ENCODE data around the gene RPL32.
A peak's percentile ranks its signal among the peaks of the same experiment; 100 is the strongest.

The RPL32 gene

DNA sequence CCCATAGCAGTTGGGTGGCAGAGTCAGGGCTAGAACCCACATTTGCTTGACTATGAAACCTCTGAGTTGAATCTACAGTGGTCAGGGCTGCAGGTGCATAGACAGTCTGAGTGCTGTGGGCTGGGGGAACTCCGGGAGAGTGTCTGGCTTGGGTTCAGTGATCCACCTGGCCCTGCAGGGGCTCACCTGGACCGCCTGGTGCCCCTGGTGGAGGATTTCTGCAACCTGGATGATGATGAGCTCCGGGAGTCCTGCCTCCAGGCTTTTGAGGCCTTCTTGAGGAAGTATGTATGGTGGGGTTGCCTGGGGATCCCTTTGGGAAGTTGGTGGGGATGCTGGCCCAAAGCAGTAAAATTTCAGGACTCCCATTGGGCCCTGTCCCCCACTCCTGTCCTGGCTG lies 28.6 kb downstream of the RPL32 start:
- Histone ChIP-seq H3K4me3 (ENCODE audit: low read depth, low read length) (no peak overlapping the region), H3K27ac (no peak overlapping the region), H3K9me3 (ENCODE audit: severe bottlenecking) (no peaks in the 10 kb centered on the region), H3K36me3 (peaks cover 31% of the 10 kb centered on the region; the same call in 1 of the 2 replicates), H3K27me3 (ENCODE audit: insufficient read depth, low read depth, severe bottlenecking) (no peaks in the 10 kb centered on the region)
- TF ChIP-seq, protein P1, sequence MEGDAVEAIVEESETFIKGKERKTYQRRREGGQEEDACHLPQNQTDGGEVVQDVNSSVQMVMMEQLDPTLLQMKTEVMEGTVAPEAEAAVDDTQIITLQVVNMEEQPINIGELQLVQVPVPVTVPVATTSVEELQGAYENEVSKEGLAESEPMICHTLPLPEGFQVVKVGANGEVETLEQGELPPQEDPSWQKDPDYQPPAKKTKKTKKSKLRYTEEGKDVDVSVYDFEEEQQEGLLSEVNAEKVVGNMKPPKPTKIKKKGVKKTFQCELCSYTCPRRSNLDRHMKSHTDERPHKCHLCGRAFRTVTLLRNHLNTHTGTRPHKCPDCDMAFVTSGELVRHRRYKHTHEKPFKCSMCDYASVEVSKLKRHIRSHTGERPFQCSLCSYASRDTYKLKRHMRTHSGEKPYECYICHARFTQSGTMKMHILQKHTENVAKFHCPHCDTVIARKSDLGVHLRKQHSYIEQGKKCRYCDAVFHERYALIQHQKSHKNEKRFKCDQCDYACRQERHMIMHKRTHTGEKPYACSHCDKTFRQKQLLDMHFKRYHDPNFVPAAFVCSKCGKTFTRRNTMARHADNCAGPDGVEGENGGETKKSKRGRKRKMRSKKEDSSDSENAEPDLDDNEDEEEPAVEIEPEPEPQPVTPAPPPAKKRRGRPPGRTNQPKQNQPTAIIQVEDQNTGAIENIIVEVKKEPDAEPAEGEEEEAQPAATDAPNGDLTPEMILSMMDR (IDR thresholded peaks at IDR 0.05; ENCODE audit: low read depth, low read length): no peak
- DNase-seq: no peak

DNA sequence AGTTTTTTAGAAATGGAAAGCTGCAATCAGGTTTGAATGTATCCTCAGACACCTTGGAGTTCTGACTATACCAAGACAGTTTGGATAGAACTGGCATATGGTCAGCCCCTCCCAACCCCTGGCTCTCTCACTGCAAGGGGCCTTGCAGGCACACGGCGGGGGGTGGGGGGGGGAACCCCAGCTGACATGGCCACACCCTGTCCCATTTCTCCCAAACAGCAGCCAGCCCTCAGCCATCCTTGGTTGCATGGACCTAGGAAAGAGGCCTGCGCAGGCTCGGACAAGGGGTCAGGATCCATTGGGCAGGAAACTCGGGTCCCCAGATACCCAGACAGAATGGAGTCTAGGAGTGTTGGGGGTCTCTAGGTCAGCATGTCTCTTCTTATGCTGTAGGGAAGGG lies 30.4 kb downstream of the RPL32 start:
- peaks cover 21% of the 10 kb centered on the region for H3K36me3 ChIP-seq

DNA sequence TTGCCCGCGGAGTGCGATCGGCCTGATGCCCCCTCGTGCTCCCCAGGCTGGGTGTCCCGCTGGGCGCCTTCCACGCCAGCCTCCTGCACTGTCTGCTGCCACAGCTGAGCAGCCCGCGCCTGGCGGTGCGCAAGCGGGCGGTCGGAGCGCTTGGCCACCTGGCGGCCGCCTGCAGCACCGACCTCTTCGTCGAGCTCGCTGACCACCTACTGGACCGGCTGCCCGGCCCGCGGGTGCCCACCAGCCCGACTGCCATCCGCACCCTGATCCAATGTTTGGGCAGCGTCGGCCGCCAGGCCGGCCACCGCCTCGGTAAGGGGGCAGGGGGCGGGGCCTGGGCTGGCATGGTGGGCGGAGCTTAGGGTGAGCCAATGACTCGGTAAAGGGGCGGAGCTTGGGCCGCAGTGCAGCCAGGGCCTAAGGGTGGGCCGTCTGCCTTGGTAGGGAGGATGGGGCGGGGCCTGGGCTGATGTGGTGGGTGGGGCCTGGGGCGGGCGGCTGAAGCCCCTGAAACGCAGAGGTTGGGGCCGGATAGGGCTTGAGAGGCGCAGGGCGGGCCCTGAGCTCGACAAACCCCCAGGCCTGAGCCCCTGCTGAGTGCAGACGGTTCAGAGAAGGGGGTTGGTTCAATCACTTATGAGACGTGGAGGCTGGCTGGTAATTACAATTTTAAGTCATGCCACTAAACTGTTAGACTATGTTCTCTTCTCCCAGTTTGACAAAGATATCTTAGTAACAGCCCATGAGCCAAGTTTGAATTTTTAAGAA lies 31.2 kb downstream of the RPL32 start:
- no peaks in the 10 kb centered on the region for H3K27me3 ChIP-seq (ENCODE audit: insufficient read depth, low read depth, severe bottlenecking)
- peak; percentile 90 for DNase-seq
- peaks cover 22% of the 10 kb centered on the region for H3K36me3 ChIP-seq
- peak overlapping the region; percentile 33; the same call in 1 of the 2 replicates for H3K27ac ChIP-seq
- H3K4me3 ChIP-seq (ENCODE audit: low read depth, low read length): peak overlapping the region; percentile 43
- TF ChIP-seq, protein P1 (IDR thresholded peaks at IDR 0.05; ENCODE audit: low read depth, low read length): peak; percentile 62
- no peaks in the 10 kb centered on the region for H3K9me3 ChIP-seq (ENCODE audit: severe bottlenecking)

More for the DNA sequence above, 30.4 kb downstream of the RPL32 start:
- H3K27me3 ChIP-seq (ENCODE audit: insufficient read depth, low read depth, severe bottlenecking): no peaks in the 10 kb centered on the region
- DNase-seq: no peak
- TF ChIP-seq, protein P1 (IDR thresholded peaks at IDR 0.05; ENCODE audit: low read depth, low read length): no peak
- H3K9me3 ChIP-seq (ENCODE audit: severe bottlenecking): no peaks in the 10 kb centered on the region
- no peak overlapping the region for H3K4me3 ChIP-seq (ENCODE audit: low read depth, low read length)
- H3K27ac ChIP-seq: no peak overlapping the region

DNA sequence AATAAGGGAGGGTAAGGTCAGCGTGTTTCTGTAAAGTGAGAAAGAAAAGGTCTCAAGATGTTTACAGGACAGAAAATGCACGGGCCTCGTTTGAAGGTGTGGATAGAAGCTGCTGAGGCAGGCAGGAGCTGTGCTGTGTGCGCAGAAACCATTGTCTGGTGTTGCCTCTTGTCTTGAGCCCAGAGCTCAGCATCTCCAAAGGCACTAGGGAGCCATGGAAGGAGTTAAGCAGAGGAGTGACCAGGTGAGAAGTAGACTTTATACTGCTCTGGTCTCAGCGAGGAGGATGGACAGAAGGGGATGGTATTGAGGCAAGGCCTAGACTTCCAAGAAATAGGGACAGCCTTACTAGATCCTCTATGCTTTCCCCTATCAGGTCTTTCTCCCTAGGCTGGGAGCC lies 31.9 kb downstream of the RPL32 start:
- Histone ChIP-seq H3K9me3 (ENCODE audit: severe bottlenecking) (no peaks in the 10 kb centered on the region), H3K4me3 (ENCODE audit: low read depth, low read length) (peak overlapping the region; percentile 43; the same call in 1 of the 2 replicates), H3K36me3 (peaks cover 20% of the 10 kb centered on the region), H3K27me3 (ENCODE audit: insufficient read depth, low read depth, severe bottlenecking) (no peaks in the 10 kb centered on the region), H3K27ac (no peak overlapping the region)
- TF ChIP-seq, protein P1 (IDR thresholded peaks at IDR 0.05; ENCODE audit: low read depth, low read length): no peak
- DNase-seq: no peak

DNA sequence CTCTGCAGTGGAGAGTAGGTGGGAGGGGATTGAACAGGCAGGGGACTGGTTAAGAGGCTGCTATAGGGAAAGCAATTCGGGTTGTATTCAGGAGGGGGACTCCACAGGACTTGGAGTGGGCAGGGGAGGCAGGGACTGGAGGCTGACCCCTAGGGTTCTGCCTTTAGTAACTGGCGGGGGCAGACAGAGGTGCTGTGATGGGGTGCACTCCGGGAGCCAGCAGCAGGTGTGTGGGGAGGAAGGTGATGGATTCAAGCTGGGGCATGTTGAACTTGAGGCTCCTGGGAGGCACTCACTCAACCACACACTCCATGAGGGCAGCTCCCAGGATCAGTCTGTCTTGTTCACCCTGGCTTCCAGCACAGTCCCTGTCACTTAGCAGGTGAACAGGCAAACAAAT lies 32.4 kb downstream of the RPL32 start:
- DNase-seq: no peak
- Histone ChIP-seq H3K36me3 (peaks cover 24% of the 10 kb centered on the region), H3K9me3 (ENCODE audit: severe bottlenecking) (no peaks in the 10 kb centered on the region), H3K4me3 (ENCODE audit: low read depth, low read length) (no peak overlapping the region), H3K27ac (no peak overlapping the region), H3K27me3 (ENCODE audit: insufficient read depth, low read depth, severe bottlenecking) (no peaks in the 10 kb centered on the region)
- TF ChIP-seq, protein P1 (IDR thresholded peaks at IDR 0.05; ENCODE audit: low read depth, low read length): no peak

Data from WERI-Rb-1 (cell line).